ENCODE results near the gene BLTP1. TPM values are rescaled to one million over a fixed set of nuclear protein-coding genes. Genes with fewer than 3 reads are reported as not detected.
A peak's percentile ranks its signal among the peaks of the same experiment; 100 is the strongest.

BLTP1 gene
- total and polyA plus RNA-seq, 9 of the 15 experiments (the other 6 are each of a cell fraction or from before 2014, with no cell fraction given): 2.8 to 26.0 (median 13.1) TPM

DNA sequence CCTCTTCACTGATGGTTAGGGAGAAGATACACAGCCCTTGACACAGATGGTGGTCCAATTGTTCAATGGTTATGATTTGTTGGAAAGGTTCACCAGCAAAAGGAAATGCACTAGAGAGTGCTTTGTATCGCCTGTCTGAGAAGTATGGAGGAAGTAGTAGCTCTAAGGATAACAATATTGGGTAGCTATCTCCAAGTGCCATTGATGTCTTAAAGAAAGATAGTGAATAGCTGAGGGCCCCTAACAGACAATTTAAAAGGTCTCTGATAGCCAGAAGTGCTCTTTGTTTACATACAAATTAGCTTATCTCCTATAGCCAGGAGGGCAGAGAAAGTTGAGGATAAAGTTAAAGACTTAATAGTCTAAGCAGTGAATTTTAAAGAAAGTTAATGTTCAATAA lies 33.9 kb upstream of the BLTP1 start (continued):
- no peak for TF ChIP-seq HBP1 (CRISPR knock-in tag; IDR thresholded peaks at IDR 0.05)
- TF ChIP-seq DIDO1 (tag; IDR thresholded peaks at IDR 0.05; ENCODE audit: low read depth): no peak
- TF ChIP-seq KLF16 (IDR thresholded peaks at IDR 0.05): peak; percentile 83
- TF ChIP-seq BHLHE40 (IDR thresholded peaks at IDR 0.05; ENCODE audit: low read length): no peak
- TF ChIP-seq ARID1B (IDR thresholded peaks at IDR 0.05): peak; percentile 90
- peak; percentile 21 for TF ChIP-seq MEIS2 (IDR thresholded peaks at IDR 0.05; ENCODE audit: partially characterized antibody)
- peak; percentile 89 for TF ChIP-seq TAL1 (IDR thresholded peaks at IDR 0.05)
- peak in 1 of 2 experiments; percentile 54; a peak in 1 of 4 replicates for TF ChIP-seq TBL1XR1 (IDR thresholded peaks at IDR 0.05; ENCODE audit: low read length in 2 of 2)
- no peak for TF ChIP-seq SIX5 (IDR thresholded peaks at IDR 0.05; ENCODE audit: borderline replicate concordance in 1 of 2, insufficient read depth in 1 of 2, low read depth in 1 of 2, low read length in 2 of 2)
- TF ChIP-seq STAT5A (IDR thresholded peaks at IDR 0.05; ENCODE audit: borderline replicate concordance, low read length): peak; percentile 55
- TF ChIP-seq SMAD4 (CRISPR knock-in tag; conservative IDR thresholded peaks at IDR 0.05): peak; percentile 34; the same call in 1 of the 2 replicates
- TF ChIP-seq, protein P1, sequence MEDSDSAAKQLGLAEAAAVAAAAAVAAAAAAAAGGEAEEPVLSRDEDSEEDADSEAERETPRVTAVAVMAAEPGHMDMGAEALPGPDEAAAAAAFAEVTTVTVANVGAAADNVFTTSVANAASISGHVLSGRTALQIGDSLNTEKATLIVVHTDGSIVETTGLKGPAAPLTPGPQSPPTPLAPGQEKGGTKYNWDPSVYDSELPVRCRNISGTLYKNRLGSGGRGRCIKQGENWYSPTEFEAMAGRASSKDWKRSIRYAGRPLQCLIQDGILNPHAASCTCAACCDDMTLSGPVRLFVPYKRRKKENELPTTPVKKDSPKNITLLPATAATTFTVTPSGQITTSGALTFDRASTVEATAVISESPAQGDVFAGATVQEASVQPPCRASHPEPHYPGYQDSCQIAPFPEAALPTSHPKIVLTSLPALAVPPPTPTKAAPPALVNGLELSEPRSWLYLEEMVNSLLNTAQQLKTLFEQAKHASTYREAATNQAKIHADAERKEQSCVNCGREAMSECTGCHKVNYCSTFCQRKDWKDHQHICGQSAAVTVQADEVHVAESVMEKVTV (CRISPR knock-in tag; IDR thresholded peaks at IDR 0.05): no peak
- peak; percentile 26; the same call in 1 of the 2 replicates for TF ChIP-seq SMARCC2 (IDR thresholded peaks at IDR 0.05; ENCODE audit: low read depth)

Data from K562 (cell line).